K562 (cell line): ENCODE results near the gene FAF2. TPM values are rescaled to one million over a fixed set of nuclear protein-coding genes. Genes with fewer than 3 reads are reported as not detected.

Experiments
- AFF1 ChIP-seq, 2 experiments: fragments of 450-650 bp; IDR thresholded peaks; 2 replicates each; pipeline ENCODE4 v1.6.1; 2018; ENCODE audit warnings: mild to moderate bottlenecking in 2 of 2, low read depth in 1 of 2; ENCODE audit not compliant: partially characterized antibody in 2 of 2
- POLR2B ChIP-seq: fragments of 450-650 bp; IDR thresholded peaks from 2 replicates; pipeline ENCODE4 v1.6.1; 2018; ENCODE audit warnings: low read depth; ENCODE audit not compliant: partially characterized antibody
- SMAD4 ChIP-seq: fragments of 250-450 bp; sonication (Bioruptor Pico); conservative IDR thresholded peaks from 2 replicates; pipeline ENCODE4 v1.8.0; 2021; ENCODE audit warnings: inconsistent platforms, mild to moderate bottlenecking, moderate library complexity
- SRSF3 ChIP-seq: fragments of 200-400 bp; formaldehyde crosslinking; IDR thresholded peaks from 2 replicates; pipeline ENCODE4 v1.6.1; 2016; ENCODE audit warnings: mild to moderate bottlenecking, low read length, moderate library complexity; ENCODE audit not compliant: insufficient read depth
- STAG1 ChIP-seq: sonication (generic); formaldehyde crosslinking; IDR thresholded peaks from 2 replicates; pipeline ENCODE4 v1.5.0; 2020; ENCODE audit warnings: missing genetic modification reagents, borderline replicate concordance
- STAT5B ChIP-seq: fragments of 250-450 bp; sonication (Bioruptor Pico); IDR thresholded peaks from 2 replicates; pipeline ENCODE4 v1.8.0; 2021; ENCODE audit warnings: mild to moderate bottlenecking, inconsistent platforms
- STAT6 ChIP-seq: sonication (generic); formaldehyde crosslinking; IDR thresholded peaks from 2 replicates; pipeline ENCODE4 v1.8.1; 2023; ENCODE audit warnings: mild to moderate bottlenecking, missing genetic modification reagents
- ZNF274 ChIP-seq: IDR thresholded peaks from 2 replicates; pipeline ENCODE4 v1.6.1; 2011; ENCODE audit warnings: low read depth, mild to moderate bottlenecking, low read length, moderate library complexity, borderline replicate concordance
- ZNF699 ChIP-seq: fragments of 250-450 bp; sonication (Bioruptor Pico); IDR thresholded peaks from 2 replicates; pipeline ENCODE4 v1.8.0; 2021; ENCODE audit warnings: mild to moderate bottlenecking, moderate library complexity; ENCODE audit not compliant: insufficient replicate concordance
- polyA plus RNA-seq, 8 experiments: library from polyadenylated mRNA; depleted of rRNA in 4 of 8; stranded (reverse) in 5 of 8; unstranded in 3 of 8; fragments of >200 nt; fragmentation: Nextera tagmentation in 2 of 8; fragmentation: Illumina TruSeq in 1 of 8; extraction: Ambion mirVana in 2 of 8; extraction: Trizol in 1 of 8; gene quantifications; 2 replicates each; pipeline versions ENCODE4 v1.2.1 to v1.2.3, GENCODE V29; 2011 to 2014; ENCODE audit warnings: inconsistent platforms in 1 of 8, missing spikeins in 1 of 8
- total RNA-seq, 7 experiments: library from RNA; depleted of rRNA in 6 of 7; stranded (reverse); fragments of >200 nt in 6 of 7; fragmentation: Illumina TruSeq in 2 of 7; extraction: Trizol in 2 of 7; gene quantifications; 2 replicates each; pipeline versions ENCODE4 v1.2.1 to v1.2.3, GENCODE V29; 2011 to 2021; ENCODE audit warnings: low replicate concordance in 1 of 7

Gene FAF2
- total and polyA plus RNA-seq, 9 of the 15 experiments (the other 6 are each of a cell fraction or from before 2014, with no cell fraction given), result 25.0 to 44.6 (median 36.1) TPM

- TF ChIP-seq ZNF699 (CRISPR knock-in tag), result no peak
- no peak for TF ChIP-seq STAT5B
- no peak for TF ChIP-seq SMAD4 (CRISPR knock-in tag)
- no peak for TF ChIP-seq STAG1
- TF ChIP-seq POLR2B, result no peak
- no peak for TF ChIP-seq SRSF3
- no peak for TF ChIP-seq AFF1 (IDR thresholded peaks at IDR 0.05; ENCODE audit: low read depth in 1 of 2, partially characterized antibody in 2 of 2)
- TF ChIP-seq ZNF274, result no peak
- no peak for TF ChIP-seq STAT6 (CRISPR knock-in tag)
Observed at GRCh38 chr5:176525677-176526076, 77.5 kb downstream of the FAF2 start (continued).
